ENCODE results near the gene CRYBA4.
A peak's percentile ranks its signal among the peaks of the same experiment; 100 is the strongest.

The CRYBA4 gene

GRCh38 chr22:26667140-26667539, 45.4 kb downstream of the CRYBA4 start:
- no peak overlapping the region for H3K4me3 ChIP-seq (ENCODE audit: low read depth, low read length)
- in situ Hi-C loops (cut with HindIII; ENCODE audit: low sequenced_read_pairs), result no loop called here
- TF ChIP-seq CTCF (IDR thresholded peaks at IDR 0.05; ENCODE audit: low read depth, low read length), result no peak
- no peak for DNase-seq (ENCODE audit: low read depth, low spot score)

- peak; percentile 30 for DNase-seq (ENCODE audit: low read depth, low spot score)
- in situ Hi-C loops (cut with HindIII; ENCODE audit: low sequenced_read_pairs), result no loop called here
- peak; percentile 50 for TF ChIP-seq CTCF (IDR thresholded peaks at IDR 0.05; ENCODE audit: low read depth, low read length)
- H3K4me3 ChIP-seq (ENCODE audit: low read depth, low read length), result no peak overlapping the region
These were observed 47.3 kb downstream of the CRYBA4 start for GRCh38 chr22:26669060-26669481.

GRCh38 chr22:26670459-26670858, 48.7 kb downstream of the CRYBA4 start:
- DNase-seq (ENCODE audit: low read depth, low spot score), result no peak
- in situ Hi-C loops (cut with HindIII; ENCODE audit: low sequenced_read_pairs), result no loop called here
- no peak for TF ChIP-seq CTCF (IDR thresholded peaks at IDR 0.05; ENCODE audit: low read depth, low read length)
- no peak overlapping the region for H3K4me3 ChIP-seq (ENCODE audit: low read depth, low read length)

GRCh38 chr22:26671317-26672059, 49.7 kb downstream of the CRYBA4 start:
- H3K4me3 ChIP-seq (ENCODE audit: low read depth, low read length), result no peak overlapping the region
- in situ Hi-C loops (cut with HindIII; ENCODE audit: low sequenced_read_pairs), result no loop called here
- DNase-seq (ENCODE audit: low read depth, low spot score), result no peak
- TF ChIP-seq CTCF (IDR thresholded peaks at IDR 0.05; ENCODE audit: low read depth, low read length), result no peak

- TF ChIP-seq CTCF (IDR thresholded peaks at IDR 0.05; ENCODE audit: low read depth, low read length), result no peak
- H3K4me3 ChIP-seq (ENCODE audit: low read depth, low read length), result peak overlapping the region; percentile 71
- no peak for DNase-seq (ENCODE audit: low read depth, low spot score)
- in situ Hi-C loops (cut with HindIII; ENCODE audit: low sequenced_read_pairs), result no loop called here
These were observed 50.3 kb downstream of the CRYBA4 start for GRCh38 chr22:26672060-26672471.

- DNase-seq (ENCODE audit: low read depth, low spot score), result peak; percentile 94
- TF ChIP-seq CTCF (IDR thresholded peaks at IDR 0.05; ENCODE audit: low read depth, low read length), result peak; percentile 60
- in situ Hi-C loops (cut with HindIII; ENCODE audit: low sequenced_read_pairs), result no loop called here
- peak overlapping the region; percentile 71 for H3K4me3 ChIP-seq (ENCODE audit: low read depth, low read length)
These were observed 51.1 kb downstream of the CRYBA4 start for GRCh38 chr22:26672590-26673468.

Data from astrocyte of the spinal cord (primary cell).